HepG2 (cell line): ENCODE results near the gene ZC3H14. TPM values are rescaled to one million over a fixed set of nuclear protein-coding genes. Genes with fewer than 3 reads are reported as not detected.
A peak's percentile ranks its signal among the peaks of the same experiment; 100 is the strongest.

ENCODE experiments used
- CEBPZ ChIP-seq: IDR thresholded peaks from 2 replicates; pipeline ENCODE4 v1.6.1; 2012; ENCODE audit warnings: low read length, improper control_type of control experiment
- FIP1L1 ChIP-seq: fragments of 200-400 bp; formaldehyde crosslinking; IDR thresholded peaks from 2 replicates; pipeline ENCODE4 v1.6.1; 2018; ENCODE audit warnings: low read depth, mild to moderate bottlenecking, low read length, moderate library complexity, borderline replicate concordance; ENCODE audit not compliant: insufficient read depth
- GPN1 ChIP-seq: sonication (generic); formaldehyde crosslinking; IDR thresholded peaks from 2 replicates; pipeline ENCODE4 v1.5.1; 2020; ENCODE audit warnings: missing genetic modification reagents, borderline replicate concordance
- HDAC6 ChIP-seq: fragments of 200-600 bp; sonication (generic); IDR thresholded peaks from 2 replicates; pipeline ENCODE4 v1.7.0; 2017; ENCODE audit warnings: mild to moderate bottlenecking, antibody characterized with exemption, low read length, low read depth
- HNRNPUL1 ChIP-seq: fragments of 200-400 bp; formaldehyde crosslinking; IDR thresholded peaks from 2 replicates; pipeline ENCODE4 v1.6.1; 2017; ENCODE audit warnings: low read depth, mild to moderate bottlenecking, low read length, moderate library complexity
- HOXA7 ChIP-seq: sonication (generic); formaldehyde crosslinking; IDR thresholded peaks from 2 replicates; pipeline ENCODE4 v1.8.1; 2022; ENCODE audit warnings: mild to moderate bottlenecking, missing genetic modification reagents, moderate library complexity
- PHB2 ChIP-seq: fragments of 450-650 bp; IDR thresholded peaks from 2 replicates; pipeline ENCODE4 v1.6.1; 2018; ENCODE audit not compliant: partially characterized antibody
- SSRP1 ChIP-seq: IDR thresholded peaks from 2 replicates; pipeline ENCODE4 v1.6.1; 2016; ENCODE audit warnings: control low read depth
- THAP11 ChIP-seq: IDR thresholded peaks from 2 replicates; pipeline ENCODE4 v1.6.1; 2016; ENCODE audit warnings: missing biosample characterization, missing genetic modification reagents
- TMF1 ChIP-seq: sonication (generic); formaldehyde crosslinking; IDR thresholded peaks from 2 replicates; pipeline ENCODE4 v1.8.1; 2022; ENCODE audit warnings: low read depth, missing genetic modification reagents
- ZNF12 ChIP-seq: sonication (generic); formaldehyde crosslinking; IDR thresholded peaks from 2 replicates; pipeline ENCODE4 v1.5.0; 2020; ENCODE audit warnings: missing genetic modification reagents
- ZNF432 ChIP-seq: sonication (generic); formaldehyde crosslinking; IDR thresholded peaks from 2 replicates; pipeline ENCODE4 v1.5.0; 2020; ENCODE audit warnings: missing genetic modification reagents, mild to moderate bottlenecking, borderline replicate concordance
- ZNF567 ChIP-seq: sonication (generic); formaldehyde crosslinking; IDR thresholded peaks from 2 replicates; pipeline ENCODE4 v1.8.1; 2023; ENCODE audit warnings: mild to moderate bottlenecking, missing genetic modification reagents, borderline replicate concordance
- ZNF598 ChIP-seq: sonication (generic); formaldehyde crosslinking; IDR thresholded peaks from 2 replicates; pipeline ENCODE4 v1.5.1; 2020; ENCODE audit warnings: mild to moderate bottlenecking, missing genetic modification reagents, borderline replicate concordance
- ZNF614 ChIP-seq: IDR thresholded peaks from 2 replicates; pipeline ENCODE4 v1.6.1; 2018; ENCODE audit warnings: missing biosample characterization, missing genetic modification reagents, inconsistent platforms, borderline replicate concordance
- ZSCAN12 ChIP-seq: sonication (generic); formaldehyde crosslinking; IDR thresholded peaks from 2 replicates; pipeline ENCODE4 v1.9.0; 2021; ENCODE audit warnings: mild to moderate bottlenecking, missing genetic modification reagents
- ZSCAN25 ChIP-seq: sonication (generic); formaldehyde crosslinking; IDR thresholded peaks from 2 replicates; pipeline ENCODE4 v1.8.0; 2022; ENCODE audit warnings: mild to moderate bottlenecking, missing genetic modification reagents
- polyA plus RNA-seq, 8 experiments: library from polyadenylated mRNA; depleted of rRNA in 3 of 8; stranded (reverse) in 7 of 8; unstranded in 1 of 8; fragments of >200 nt; fragmentation: Illumina TruSeq in 4 of 8; extraction: Trizol in 4 of 8; gene quantifications; 2 replicates each; pipeline versions ENCODE4 v1.2.1 to v1.2.3, GENCODE V29; 2011 to 2016; ENCODE audit warnings: low read depth in 4 of 8, missing spikeins in 1 of 8, mixed read lengths in 1 of 8; ENCODE audit not compliant: insufficient read depth in 1 of 8
- total RNA-seq, 5 experiments: library from RNA; depleted of rRNA; stranded (reverse); fragments of >200 nt; fragmentation: Illumina TruSeq; extraction: Trizol; gene quantifications; 2 replicates each; pipeline ENCODE4 v1.2.3, GENCODE V29; 2016; ENCODE audit warnings: low read depth in 1 of 5
- TF ChIP-seq, protein P1 (sequence below): sonication (generic); formaldehyde crosslinking; IDR thresholded peaks from 2 replicates; pipeline ENCODE4 v1.5.0; 2020; ENCODE audit warnings: mild to moderate bottlenecking, missing genetic modification reagents
- TF ChIP-seq, protein P2 (sequence below): sonication (generic); formaldehyde crosslinking; IDR thresholded peaks from 2 replicates; pipeline ENCODE4 v1.9.0; 2021; ENCODE audit warnings: missing genetic modification reagents, borderline replicate concordance

ZC3H14 gene
- total and polyA plus RNA-seq, 2 of the 13 experiments (the other 11 are each of a cell fraction or from before 2014, with no cell fraction given): 65.1 to 67.5 TPM

- TF ChIP-seq GPN1 (CRISPR knock-in tag) (peak; percentile 20; the same call in 1 of the 2 replicates), ZNF567 (CRISPR knock-in tag) (peak; percentile 35; the same call in 1 of the 2 replicates), CEBPZ (no peak), ZSCAN25 (peak; percentile 18; the same call in 1 of the 2 replicates), ZNF614 (peak; percentile 53; the same call in 1 of the 2 replicates), HOXA7 (CRISPR knock-in tag) (peak; percentile 91; the same call in 1 of the 2 replicates), TMF1 (CRISPR knock-in tag) (peak; percentile 65; the same call in 1 of the 2 replicates), PHB2 (no peak), HDAC6 (no peak), ZNF598 (CRISPR knock-in tag) (peak; percentile 86; the same call in 1 of the 2 replicates), ZNF12 (CRISPR knock-in tag) (peak; percentile 57; the same call in 1 of the 2 replicates), ZSCAN12 (peak; percentile 37; the same call in 1 of the 2 replicates), FIP1L1 (0 out of 2 replicates have a peak, but pooled peaks have one; percentile 71), THAP11 (peak; percentile 75), SSRP1 (CRISPR knock-in tag) (peak; percentile 37; the same call in 1 of the 2 replicates), ZNF432 (CRISPR knock-in tag) (no peak), HNRNPUL1 (no peak)
- TF ChIP-seq, protein P1, sequence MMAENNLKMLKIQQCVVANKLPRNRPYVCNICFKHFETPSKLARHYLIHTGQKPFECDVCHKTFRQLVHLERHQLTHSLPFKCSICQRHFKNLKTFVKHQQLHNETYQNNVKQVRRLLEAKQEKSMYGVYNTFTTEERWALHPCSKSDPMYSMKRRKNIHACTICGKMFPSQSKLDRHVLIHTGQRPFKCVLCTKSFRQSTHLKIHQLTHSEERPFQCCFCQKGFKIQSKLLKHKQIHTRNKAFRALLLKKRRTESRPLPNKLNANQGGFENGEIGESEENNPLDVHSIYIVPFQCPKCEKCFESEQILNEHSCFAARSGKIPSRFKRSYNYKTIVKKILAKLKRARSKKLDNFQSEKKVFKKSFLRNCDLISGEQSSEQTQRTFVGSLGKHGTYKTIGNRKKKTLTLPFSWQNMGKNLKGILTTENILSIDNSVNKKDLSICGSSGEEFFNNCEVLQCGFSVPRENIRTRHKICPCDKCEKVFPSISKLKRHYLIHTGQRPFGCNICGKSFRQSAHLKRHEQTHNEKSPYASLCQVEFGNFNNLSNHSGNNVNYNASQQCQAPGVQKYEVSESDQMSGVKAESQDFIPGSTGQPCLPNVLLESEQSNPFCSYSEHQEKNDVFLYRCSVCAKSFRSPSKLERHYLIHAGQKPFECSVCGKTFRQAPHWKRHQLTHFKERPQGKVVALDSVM (CRISPR knock-in tag): peak; percentile 86
- TF ChIP-seq, protein P2, sequence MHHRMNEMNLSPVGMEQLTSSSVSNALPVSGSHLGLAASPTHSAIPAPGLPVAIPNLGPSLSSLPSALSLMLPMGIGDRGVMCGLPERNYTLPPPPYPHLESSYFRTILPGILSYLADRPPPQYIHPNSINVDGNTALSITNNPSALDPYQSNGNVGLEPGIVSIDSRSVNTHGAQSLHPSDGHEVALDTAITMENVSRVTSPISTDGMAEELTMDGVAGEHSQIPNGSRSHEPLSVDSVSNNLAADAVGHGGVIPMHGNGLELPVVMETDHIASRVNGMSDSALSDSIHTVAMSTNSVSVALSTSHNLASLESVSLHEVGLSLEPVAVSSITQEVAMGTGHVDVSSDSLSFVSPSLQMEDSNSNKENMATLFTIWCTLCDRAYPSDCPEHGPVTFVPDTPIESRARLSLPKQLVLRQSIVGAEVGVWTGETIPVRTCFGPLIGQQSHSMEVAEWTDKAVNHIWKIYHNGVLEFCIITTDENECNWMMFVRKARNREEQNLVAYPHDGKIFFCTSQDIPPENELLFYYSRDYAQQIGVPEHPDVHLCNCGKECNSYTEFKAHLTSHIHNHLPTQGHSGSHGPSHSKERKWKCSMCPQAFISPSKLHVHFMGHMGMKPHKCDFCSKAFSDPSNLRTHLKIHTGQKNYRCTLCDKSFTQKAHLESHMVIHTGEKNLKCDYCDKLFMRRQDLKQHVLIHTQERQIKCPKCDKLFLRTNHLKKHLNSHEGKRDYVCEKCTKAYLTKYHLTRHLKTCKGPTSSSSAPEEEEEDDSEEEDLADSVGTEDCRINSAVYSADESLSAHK (CRISPR knock-in tag): 0 out of 2 replicates have a peak, but pooled peaks have one; percentile 18
Measured at GRCh38 chr14:88562831-88563686, at the start of gene ZC3H14 (continued).
